Measurements from ENCODE around the gene SLC30A10. TPM values are rescaled to one million over a fixed set of nuclear protein-coding genes. Genes with fewer than 3 reads are reported as not detected.
"Not testable (repeated sequence)": the region's sequence is repeated elsewhere in the genome, so short reads cannot be mapped to it uniquely, and the experiment has no call there.

Gene SLC30A10
- total and polyA plus RNA-seq, 7 donors, result not detected

- H3K36me3 ChIP-seq (ENCODE audit: insufficient read depth in 1 of 2, low read depth in 1 of 2), result no peaks in the 10 kb centered on the region
- ATAC-seq (no peak), DNase-seq (no peak)
- H3K9me3 ChIP-seq, result no peaks in the 10 kb centered on the region
- H3K4me3 ChIP-seq, result no peak overlapping the region
- intact Hi-C loops (cut with DNase I), result no loop called here
- no peak overlapping the region for H3K27ac ChIP-seq
- no peaks in the 10 kb centered on the region for H3K4me1 ChIP-seq
- no peak for TF ChIP-seq CTCF (IDR thresholded peaks at IDR 0.05)
- H3K27me3 ChIP-seq (ENCODE audit: insufficient read depth in 3 of 3, low read length in 2 of 3), result peaks cover 0 to 2% (median 0%) of the 10 kb centered on the region in 3 donors
Measured at GRCh38 chr1:219945795-219946194, 17.4 kb upstream of the SLC30A10 start.

GRCh38 chr1:219941179-219942118, 13.1 kb upstream of the SLC30A10 start:
- peaks cover 0 to 2% (median 0%) of the 10 kb centered on the region in 3 donors for H3K27me3 ChIP-seq (ENCODE audit: insufficient read depth in 3 of 3, low read length in 2 of 3)
- H3K9me3 ChIP-seq, result no peaks in the 10 kb centered on the region
- no peak overlapping the region for H3K4me3 ChIP-seq
- DNase-seq, result no peak
- TF ChIP-seq CTCF (IDR thresholded peaks at IDR 0.05), result no peak
- ATAC-seq, result no peak
- intact Hi-C loops (cut with DNase I), result no loop called here
- H3K36me3 ChIP-seq (ENCODE audit: insufficient read depth in 1 of 2, low read depth in 1 of 2), result no peaks in the 10 kb centered on the region
- no peak overlapping the region for H3K27ac ChIP-seq
- no peaks in the 10 kb centered on the region for H3K4me1 ChIP-seq
- 80 to 81% (median 80%) methylated on average over 2 of the region's 2 CpGs for WGBS, 3 donors

GRCh38 chr1:219940707-219941106, 12.3 kb upstream of the SLC30A10 start:
- Histone ChIP-seq H3K9me3 (no peaks in the 10 kb centered on the region), H3K4me1 (no peaks in the 10 kb centered on the region), H3K27ac (no peak overlapping the region), H3K27me3 (ENCODE audit: insufficient read depth in 3 of 3, low read length in 2 of 3) (peaks cover 0 to 2% (median 0%) of the 10 kb centered on the region in 3 donors), H3K36me3 (ENCODE audit: insufficient read depth in 1 of 2, low read depth in 1 of 2) (no peaks in the 10 kb centered on the region), H3K4me3 (no peak overlapping the region)
- intact Hi-C loops (cut with DNase I), result no loop called here
- TF ChIP-seq CTCF (IDR thresholded peaks at IDR 0.05), result no peak
- ATAC-seq (no peak), DNase-seq (no peak)
- WGBS, 3 donors, result 65 to 70% (median 68%) methylated on average over 3 of the region's 3 CpGs

GRCh38 chr1:219938706-219939105, 10.3 kb upstream of the SLC30A10 start:
- no peaks in the 10 kb centered on the region for H3K36me3 ChIP-seq (ENCODE audit: insufficient read depth in 1 of 2, low read depth in 1 of 2)
- DNase-seq, result no peak
- H3K9me3 ChIP-seq, result no peaks in the 10 kb centered on the region
- intact Hi-C loops (cut with DNase I), result no loop called here
- no peak overlapping the region for H3K4me3 ChIP-seq
- peaks cover 0 to 2% (median 0%) of the 10 kb centered on the region in 3 donors for H3K27me3 ChIP-seq (ENCODE audit: insufficient read depth in 3 of 3, low read length in 2 of 3)
- no peak overlapping the region for H3K27ac ChIP-seq
- no peaks in the 10 kb centered on the region for H3K4me1 ChIP-seq
- WGBS, 3 donors, result 13 to 16% (median 16%) methylated on average over 2 of the region's 2 CpGs
- ATAC-seq, result no peak
- TF ChIP-seq CTCF (IDR thresholded peaks at IDR 0.05), result no peak

GRCh38 chr1:219933763-219934162, 5.4 kb upstream of the SLC30A10 start:
- DNase-seq; H3K27ac ChIP-seq; H3K9me3 ChIP-seq; H3K4me1 ChIP-seq; H3K4me3 ChIP-seq; intact Hi-C loops (cut with DNase I); H3K36me3 ChIP-seq (ENCODE audit: insufficient read depth in 1 of 2, low read depth in 1 of 2); ATAC-seq; H3K27me3 ChIP-seq (ENCODE audit: insufficient read depth in 3 of 3, low read length in 2 of 3): not testable (repeated sequence)
- WGBS, 3 donors, result 77 to 82% (median 80%) methylated on average over 11 of the region's 11 CpGs

Data from psoas muscle (tissue), 8 donors.